IPS-20b (cell line): Measurements from ENCODE around the gene SF3B2.

Experiments used
- H3K27ac ChIP-seq: one replicate; pipeline ENCODE4 v1.5.1; 2013; ENCODE audit warnings: low read length
- H3K27me3 ChIP-seq: 2 replicates; pipeline ENCODE4 v1.6.1; 2013; ENCODE audit warnings: mild to moderate bottlenecking, low read length, inconsistent platforms; ENCODE audit not compliant: insufficient read depth
- H3K36me3 ChIP-seq: 2 replicates; pipeline ENCODE4 v1.6.1; 2013; ENCODE audit warnings: low read depth, mild to moderate bottlenecking, inconsistent platforms, low read length, moderate library complexity; ENCODE audit not compliant: insufficient read depth
- H3K4me1 ChIP-seq: 2 replicates; pipeline ENCODE4 v1.6.1; 2013; ENCODE audit warnings: mild to moderate bottlenecking, control low read depth, inconsistent platforms, low read length, moderate library complexity; ENCODE audit not compliant: insufficient read depth
- H3K4me3 ChIP-seq: 2 replicates; pipeline ENCODE4 v1.5.1; 2013; ENCODE audit warnings: mild to moderate bottlenecking, low read length, inconsistent platforms
- H3K9ac ChIP-seq: 2 replicates; pipeline ENCODE4 v1.6.1; 2013; ENCODE audit warnings: low read depth, mild to moderate bottlenecking, inconsistent platforms, low read length, moderate library complexity
- H3K9me3 ChIP-seq: 2 replicates; pipeline ENCODE4 v1.6.1; 2013; ENCODE audit warnings: mild to moderate bottlenecking, low read depth, low read length, inconsistent platforms; ENCODE audit not compliant: insufficient read depth

SF3B2 gene

DNA sequence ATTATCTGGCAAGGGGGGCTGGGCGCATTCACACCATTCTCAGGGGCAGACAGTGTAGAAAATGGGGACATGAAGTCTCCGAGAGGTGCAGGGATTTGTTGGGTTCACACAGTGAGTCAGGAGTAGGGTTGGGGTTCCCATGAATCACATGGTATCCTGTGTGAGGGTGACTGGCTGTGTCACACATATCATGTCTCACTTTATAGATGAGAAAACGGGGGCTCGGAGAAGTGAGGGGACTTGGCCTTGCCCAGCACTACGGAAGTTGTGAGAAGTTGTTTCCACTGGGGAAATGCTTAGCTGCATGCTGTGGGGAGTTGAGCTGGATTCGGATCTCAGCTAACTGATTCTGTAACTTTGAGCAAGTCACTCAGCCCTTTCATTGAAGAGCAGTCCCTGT is 7.4 kb upstream of the SF3B2 start:
- no peak overlapping the region for H3K9ac ChIP-seq
- H3K4me1 ChIP-seq = peaks cover 4% of the 10 kb centered on the region; the same call in 1 of the 2 replicates
- H3K27ac ChIP-seq = no peak overlapping the region
- H3K9me3 ChIP-seq = no peaks in the 10 kb centered on the region
- peaks cover 30% of the 10 kb centered on the region; the same call in 1 of the 2 replicates for H3K36me3 ChIP-seq
- no peak overlapping the region for H3K4me3 ChIP-seq
- no peaks in the 10 kb centered on the region for H3K27me3 ChIP-seq

DNA sequence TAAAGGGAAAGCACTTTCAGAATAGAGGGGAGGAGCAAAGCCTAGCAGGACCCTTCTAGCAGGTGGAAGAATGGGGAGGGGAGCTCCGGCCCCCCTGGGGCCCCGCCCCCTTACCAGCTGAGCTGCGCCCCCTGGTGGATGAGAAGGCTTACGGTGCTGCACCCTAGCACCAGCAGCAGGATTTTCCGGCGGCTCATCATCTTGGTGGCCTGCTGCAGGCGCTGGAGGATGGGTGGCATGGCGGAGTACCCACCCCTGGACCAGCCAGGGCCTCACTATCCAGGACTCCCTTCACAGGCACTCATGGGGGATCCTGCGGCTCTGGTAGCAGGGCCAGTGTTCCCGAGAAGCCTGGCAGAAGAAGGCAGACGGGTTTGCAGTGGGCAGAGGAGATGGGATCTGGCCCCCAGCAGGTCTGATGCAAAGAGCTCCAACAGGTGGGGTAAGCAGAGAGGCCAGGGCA is 7.0 kb upstream of the SF3B2 start:
- no peaks in the 10 kb centered on the region for H3K9me3 ChIP-seq
- H3K9ac ChIP-seq = 0 out of 2 replicates have a peak overlapping the region, but pooled peaks have one; percentile 3
- H3K4me3 ChIP-seq = no peak overlapping the region
- no peak overlapping the region for H3K27ac ChIP-seq
- peaks cover 4% of the 10 kb centered on the region; the same call in 1 of the 2 replicates for H3K4me1 ChIP-seq
- peaks cover 30% of the 10 kb centered on the region; the same call in 1 of the 2 replicates for H3K36me3 ChIP-seq
- no peaks in the 10 kb centered on the region for H3K27me3 ChIP-seq

DNA sequence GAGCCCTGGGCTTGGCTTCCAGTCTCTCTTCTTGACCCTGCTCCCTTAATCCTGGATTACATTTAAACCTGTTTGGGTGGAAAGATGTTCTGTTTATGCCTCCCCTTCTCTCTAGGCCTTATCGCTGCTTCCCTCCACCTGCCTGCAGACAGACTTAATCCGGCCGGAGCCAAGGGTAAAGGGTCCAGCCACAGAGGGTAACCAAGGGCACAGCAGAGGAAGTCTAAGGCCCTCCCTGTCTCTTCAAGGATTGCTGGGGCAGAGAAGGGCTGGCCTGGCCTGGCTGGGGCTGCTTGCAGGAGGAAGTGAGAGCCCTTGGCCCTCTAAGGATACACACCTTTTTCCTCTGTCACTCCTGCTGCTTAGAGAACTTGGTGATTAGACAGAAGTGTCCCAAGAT is 5.3 kb upstream of the SF3B2 start:
- Histone ChIP-seq H3K4me1 (peaks cover 14% of the 10 kb centered on the region), H3K4me3 (no peak overlapping the region), H3K27ac (no peak overlapping the region), H3K9me3 (no peaks in the 10 kb centered on the region), H3K27me3 (no peaks in the 10 kb centered on the region), H3K36me3 (peaks cover 21% of the 10 kb centered on the region; the same call in 1 of the 2 replicates), H3K9ac (no peak overlapping the region)

- no peaks in the 10 kb centered on the region for H3K27me3 ChIP-seq
- H3K9ac ChIP-seq = peak overlapping the region; percentile 79
- no peak overlapping the region for H3K27ac ChIP-seq
- peaks cover 14% of the 10 kb centered on the region for H3K4me1 ChIP-seq
- H3K36me3 ChIP-seq = peaks cover 18% of the 10 kb centered on the region; the same call in 1 of the 2 replicates
- H3K9me3 ChIP-seq = no peaks in the 10 kb centered on the region
- H3K4me3 ChIP-seq = peak overlapping the region; percentile 84; the same call in 1 of the 2 replicates
Measured at GRCh38 chr11:66047541-66048365, 4.4 kb upstream of the SF3B2 start.

DNA sequence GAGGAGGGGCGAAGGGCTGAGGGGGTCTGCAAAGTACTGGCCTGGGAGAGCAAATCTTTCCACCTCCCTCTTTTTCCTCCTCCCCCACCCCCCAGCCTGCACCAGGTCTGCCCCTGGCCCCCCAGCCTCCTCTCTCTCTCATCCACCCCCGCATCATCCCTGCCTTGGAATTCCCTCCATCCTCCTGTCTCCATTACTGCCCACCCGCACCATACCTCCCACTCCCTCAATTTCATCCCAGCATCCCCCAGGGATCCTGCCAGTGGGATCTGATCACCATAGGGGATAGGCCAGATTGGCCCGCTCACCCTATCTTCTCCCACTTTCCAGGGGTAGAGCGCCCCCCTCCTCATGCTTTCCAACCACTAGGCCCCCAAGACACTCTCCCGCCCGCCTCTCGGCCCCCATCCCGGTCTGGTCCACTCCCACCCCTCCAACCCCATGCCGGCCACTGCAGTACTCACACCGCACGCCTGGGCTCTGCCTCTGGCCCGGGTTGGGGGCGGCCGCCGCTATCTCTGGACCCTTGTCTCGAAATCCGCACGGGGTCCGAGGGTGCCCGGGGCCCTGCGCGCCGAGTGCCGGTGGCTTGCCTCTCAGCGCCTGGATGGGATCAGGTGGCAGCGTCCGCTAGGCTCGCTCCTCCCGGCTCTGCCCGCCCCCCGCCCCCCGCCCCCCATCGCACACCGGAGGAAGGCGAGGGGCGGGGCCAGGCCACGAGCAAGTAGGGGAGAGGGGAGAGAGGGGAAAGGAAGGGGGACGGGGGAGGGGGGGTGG is 3.4 kb upstream of the SF3B2 start, which contains the start of gene GAL3ST3:
Gene GAL3ST3 (minus strand): TSS at position 615 of the 777 bp plus-strand sequence. CDS start 3,746 bp downstream, outside the sequence.
- H3K4me3 ChIP-seq = peak within 1 kb of the TSS; percentile 84
- H3K36me3 ChIP-seq = peaks cover 12% of the 10 kb centered on the region; the same call in 1 of the 2 replicates
- H3K27me3 ChIP-seq = no peaks in the 10 kb centered on the region
- peak within 1 kb of the TSS; percentile 79; the same call in 1 of the 2 replicates for H3K9ac ChIP-seq
- H3K27ac ChIP-seq = no peak within 1 kb of the TSS
- H3K4me1 ChIP-seq = peaks cover 17% of the 10 kb centered on the region
- no peaks in the 10 kb centered on the region for H3K9me3 ChIP-seq

- no peaks in the 10 kb centered on the region for H3K27me3 ChIP-seq
- peaks cover 17% of the 10 kb centered on the region for H3K4me1 ChIP-seq
- peaks cover 15% of the 10 kb centered on the region for H3K36me3 ChIP-seq
- peak overlapping the region; percentile 90; the same call in 1 of the 2 replicates for H3K9ac ChIP-seq
- no peaks in the 10 kb centered on the region for H3K9me3 ChIP-seq
- peak overlapping the region; percentile 82 for H3K27ac ChIP-seq
- peak overlapping the region; percentile 97 for H3K4me3 ChIP-seq
Measured at GRCh38 chr11:66050581-66051231, 1.5 kb upstream of the SF3B2 start.

- Histone ChIP-seq H3K36me3 (peaks cover 22% of the 10 kb centered on the region), H3K27ac (peak overlapping the region; percentile 82), H3K9me3 (no peaks in the 10 kb centered on the region), H3K27me3 (no peaks in the 10 kb centered on the region), H3K9ac (peak overlapping the region; percentile 90; the same call in 1 of the 2 replicates), H3K4me3 (peak overlapping the region; percentile 97), H3K4me1 (peaks cover 17% of the 10 kb centered on the region)
Measured at GRCh38 chr11:66051371-66051765, 796 bp upstream of the SF3B2 start.

DNA sequence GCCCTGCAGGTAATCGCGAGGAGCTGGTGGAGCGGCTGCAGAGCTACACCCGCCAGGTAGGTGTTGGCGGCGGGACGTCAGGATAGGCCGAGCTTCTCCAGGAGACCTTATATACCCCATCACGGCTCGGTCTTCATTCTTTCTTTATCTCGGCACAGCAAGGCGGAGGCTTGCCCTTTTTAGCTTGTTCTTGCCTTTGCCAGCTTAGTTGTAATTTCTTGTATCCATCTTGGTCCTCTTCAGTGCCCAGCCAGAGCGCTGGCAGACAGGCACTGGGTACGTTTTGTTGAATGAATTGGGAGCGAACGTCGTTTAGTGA is 459 bp downstream of the SF3B2 start:
- peaks cover 17% of the 10 kb centered on the region for H3K4me1 ChIP-seq
- H3K36me3 ChIP-seq = peaks cover 34% of the 10 kb centered on the region
- H3K9me3 ChIP-seq = no peaks in the 10 kb centered on the region
- peak overlapping the region; percentile 91 for H3K27ac ChIP-seq
- peak overlapping the region; percentile 97 for H3K9ac ChIP-seq
- H3K27me3 ChIP-seq = no peaks in the 10 kb centered on the region
- H3K4me3 ChIP-seq = peak overlapping the region; percentile 97

DNA sequence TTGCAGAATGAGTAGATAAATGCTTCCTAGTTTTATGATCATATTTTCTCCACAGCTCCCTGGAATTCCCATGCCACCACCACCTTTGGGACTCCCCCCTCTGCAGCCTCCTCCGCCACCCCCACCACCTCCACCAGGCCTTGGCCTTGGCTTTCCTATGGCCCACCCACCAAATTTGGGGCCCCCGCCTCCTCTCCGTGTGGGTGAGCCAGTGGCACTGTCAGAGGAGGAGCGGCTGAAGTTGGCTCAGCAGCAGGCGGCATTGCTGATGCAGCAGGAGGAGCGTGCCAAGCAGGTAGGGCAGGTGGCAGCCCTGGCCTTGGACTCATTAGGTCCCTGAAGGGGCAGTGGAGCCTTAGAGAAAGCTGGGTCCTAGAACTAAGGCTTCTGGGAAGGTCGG is 2.9 kb downstream of the SF3B2 start:
- no peak overlapping the region for H3K9ac ChIP-seq
- H3K27me3 ChIP-seq = no peaks in the 10 kb centered on the region
- H3K4me3 ChIP-seq = no peak overlapping the region
- H3K4me1 ChIP-seq = peaks cover 12% of the 10 kb centered on the region
- no peak overlapping the region for H3K27ac ChIP-seq
- H3K9me3 ChIP-seq = no peaks in the 10 kb centered on the region
- peaks cover 57% of the 10 kb centered on the region for H3K36me3 ChIP-seq

DNA sequence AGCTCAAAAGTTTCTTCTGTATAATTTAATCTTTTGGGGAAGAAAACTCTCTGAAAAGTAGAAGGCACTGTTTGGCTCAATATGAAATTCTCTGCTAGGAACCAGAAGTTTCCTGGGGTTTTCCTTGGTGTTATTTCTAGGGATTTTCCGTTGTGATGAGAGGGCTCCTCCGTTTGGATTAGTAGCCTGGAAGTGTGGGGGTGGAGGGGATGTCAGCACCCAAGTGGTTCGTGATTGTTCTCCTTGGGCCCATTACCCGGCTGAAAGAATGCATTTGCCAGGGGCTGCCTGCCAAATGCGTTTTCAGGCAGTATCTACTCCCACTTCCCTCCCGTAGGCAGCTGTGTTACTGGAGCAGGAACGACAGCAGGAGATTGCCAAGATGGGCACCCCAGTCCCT is 4.3 kb downstream of the SF3B2 start:
- no peak overlapping the region for H3K9ac ChIP-seq
- H3K9me3 ChIP-seq = no peaks in the 10 kb centered on the region
- H3K4me1 ChIP-seq = peaks cover 3% of the 10 kb centered on the region; the same call in 1 of the 2 replicates
- no peak overlapping the region for H3K4me3 ChIP-seq
- no peak overlapping the region for H3K27ac ChIP-seq
- no peaks in the 10 kb centered on the region for H3K27me3 ChIP-seq
- peaks cover 72% of the 10 kb centered on the region for H3K36me3 ChIP-seq

- Histone ChIP-seq H3K27ac (no peak overlapping the region), H3K9me3 (no peaks in the 10 kb centered on the region), H3K4me1 (no peaks in the 10 kb centered on the region), H3K27me3 (no peaks in the 10 kb centered on the region), H3K4me3 (no peak overlapping the region), H3K9ac (no peak overlapping the region), H3K36me3 (peaks cover 99% of the 10 kb centered on the region)
Measured at GRCh38 chr11:66059966-66060680, 8.0 kb downstream of the SF3B2 start.
